OCI-LY7 (cell line): Measurements from ENCODE around the gene GABRG3. TPM values are rescaled to one million over a fixed set of nuclear protein-coding genes. Genes with fewer than 3 reads are reported as not detected.
"Not testable (repeated sequence)": the region's sequence is repeated elsewhere in the genome, so short reads cannot be mapped to it uniquely, and the experiment has no call there.

Experiments
- BruUV-seq: library from RNA; stranded (reverse); fragments of 400-500 nt; replicated peaks from 2 replicates; lab custom pipeline; 2021; lab: Mats Ljungman, UMichigan
- CTCF ChIA-PET: fragments of 300-600 bp; sonication (Branson Sonifier 250); formaldehyde crosslinking; loops from one replicate; lab custom pipeline; 2022; ENCODE audit warnings: antibody characterized with exemption; ENCODE audit not compliant: unreplicated experiment; lab: Charles Lee
- POLR2A ChIA-PET: fragments of 300-600 bp; sonication (Branson Sonifier 250); formaldehyde crosslinking; loops from one replicate; lab custom pipeline; 2022; ENCODE audit warnings: antibody characterized with exemption; lab: Charles Lee
- DNase-seq: peaks from one replicate; pipeline ENCODE4 v3.0.0-alpha.2; 2015; ENCODE audit warnings: low spot score
- H2AFZ ChIP-seq: fragments of 200-600 bp; sonication (generic), shearing (Covaris generic); 2 replicates; pipeline ENCODE4 v1.6.1; 2014; ENCODE audit warnings: mild to moderate bottlenecking, antibody characterized with exemption, low read length, moderate library complexity
- H3K27ac ChIP-seq: fragments of 200-600 bp; sonication (generic); 2 replicates; pipeline ENCODE4 v1.5.1; 2014; ENCODE audit warnings: mixed run types, low read depth, mild to moderate bottlenecking, moderate library complexity, low read length, inconsistent platforms; ENCODE audit not compliant: poor library complexity, severe bottlenecking
- H3K36me3 ChIP-seq: fragments of 200-600 bp; sonication (generic); 2 replicates; pipeline ENCODE4 v1.6.1; 2014; ENCODE audit warnings: mild to moderate bottlenecking, antibody characterized with exemption, low read length, moderate library complexity, mixed read lengths; ENCODE audit not compliant: insufficient read depth
- H3K4me1 ChIP-seq: fragments of 200-600 bp; sonication (generic); 2 replicates; pipeline ENCODE4 v1.5.1; 2014; ENCODE audit warnings: mild to moderate bottlenecking, low read length; ENCODE audit not compliant: insufficient read depth, poor library complexity, severe bottlenecking
- H3K4me2 ChIP-seq: fragments of 200-600 bp; sonication (generic); 2 replicates; pipeline ENCODE4 v1.6.1; 2014; ENCODE audit warnings: mild to moderate bottlenecking, low read length
- H3K4me3 ChIP-seq: fragments of 200-600 bp; sonication (generic); 2 replicates; pipeline ENCODE4 v1.5.1; 2014; ENCODE audit warnings: mild to moderate bottlenecking, low read depth, low read length; ENCODE audit not compliant: poor library complexity, severe bottlenecking
- H3K79me2 ChIP-seq: fragments of 200-600 bp; sonication (generic); 2 replicates; pipeline ENCODE4 v1.6.1; 2016; ENCODE audit warnings: low read depth, mild to moderate bottlenecking, low read length, moderate library complexity, mixed read lengths; ENCODE audit not compliant: insufficient read depth
- H3K9me2 ChIP-seq: fragments of 200-600 bp; sonication (generic); 2 replicates; pipeline ENCODE4 v1.6.1; 2016; ENCODE audit warnings: mild to moderate bottlenecking, low read length, mixed read lengths; ENCODE audit not compliant: insufficient read depth
- H3K9me3 ChIP-seq: fragments of 200-600 bp; sonication (generic); 2 replicates; pipeline ENCODE4 v1.6.1; 2014; ENCODE audit warnings: mild to moderate bottlenecking, mixed run types, low read length, mixed read lengths
- H4K20me1 ChIP-seq: fragments of 200-600 bp; sonication (generic); 2 replicates; pipeline ENCODE4 v1.6.1; 2014; ENCODE audit warnings: mild to moderate bottlenecking, antibody characterized with exemption, low read length, moderate library complexity, mixed read lengths; ENCODE audit not compliant: insufficient read depth
- CTCF ChIP-seq: fragments of 200-600 bp; sonication (generic); conservative IDR thresholded peaks from 2 replicates; pipeline ENCODE4 v1.5.1; 2014; ENCODE audit warnings: mild to moderate bottlenecking, antibody characterized with exemption, low read length, moderate library complexity, mixed read lengths
- EZH2phosphoT487 ChIP-seq: fragments of 200-600 bp; sonication (generic); IDR thresholded peaks from 2 replicates; pipeline ENCODE4 v1.6.1; 2018; ENCODE audit warnings: low read depth, borderline replicate concordance, mild to moderate bottlenecking, mixed run types, antibody characterized with exemption, low read length, moderate library complexity, mixed read lengths
- intact Hi-C: fragments of 100-400 bp; cut with micrococcal nuclease; formaldehyde crosslinking; loops from one replicate; pipeline ENCODE4 v1.10.0; 2022; ENCODE audit not compliant: unreplicated experiment
- total RNA-seq, 2 experiments: library from RNA; depleted of rRNA in 1 of 2; stranded (reverse); fragments of >200 nt in 1 of 2; shearing (Covaris generic) in 1 of 2; gene quantifications; 2 replicates each; pipeline ENCODE4 v1.2.3, GENCODE V29; 2014 to 2022

The GABRG3 gene
- total RNA-seq, 2 experiments from 2014 or later, result not detected

- no peaks in the 10 kb centered on the region for H3K79me2 ChIP-seq
- no peaks in the 10 kb centered on the region for H4K20me1 ChIP-seq
- H3K36me3 ChIP-seq, result no peaks in the 10 kb centered on the region
- BruUV-seq, result no TSS peak
- ChIA-PET CTCF (no interaction called here), POLR2A (no interaction called here)
- no peaks in the 10 kb centered on the region for H3K9me2 ChIP-seq
- no peaks in the 10 kb centered on the region for H3K4me1 ChIP-seq
- H3K9me3 ChIP-seq, result no peaks in the 10 kb centered on the region
- TF ChIP-seq EZH2phosphoT487 (no peak), CTCF (no peak)
- DNase-seq, result no peak
- no peak overlapping the region for H3K4me2 ChIP-seq
- no peak overlapping the region for H3K27ac ChIP-seq
- intact Hi-C loops, result no loop called here
- no peak overlapping the region for H2AFZ ChIP-seq
- H3K4me3 ChIP-seq, result no peak overlapping the region
Observed at GRCh38 chr15:27183201-27183600, 212.2 kb downstream of the GABRG3 start.

- H2AFZ ChIP-seq, CTCF ChIA-PET: not testable (repeated sequence)
Observed at GRCh38 chr15:27191515-27191914, 220.5 kb downstream of the GABRG3 start.

GRCh38 chr15:27196691-27197090 lies 225.7 kb downstream of the GABRG3 start:
- no peak overlapping the region for H3K4me3 ChIP-seq
- DNase-seq, result no peak
- POLR2A ChIA-PET, result no interaction called here
- H3K4me2 ChIP-seq, result no peak overlapping the region
- no peaks in the 10 kb centered on the region for H3K36me3 ChIP-seq
- no peaks in the 10 kb centered on the region for H3K9me2 ChIP-seq
- no peak overlapping the region for H3K27ac ChIP-seq
- CTCF ChIA-PET, result no interaction called here
- H2AFZ ChIP-seq, result no peak overlapping the region
- no TSS peak for BruUV-seq
- no peak for TF ChIP-seq CTCF
- no peak for TF ChIP-seq EZH2phosphoT487
- no peaks in the 10 kb centered on the region for H3K9me3 ChIP-seq
- no peaks in the 10 kb centered on the region for H3K79me2 ChIP-seq
- intact Hi-C loops, result no loop called here
- no peaks in the 10 kb centered on the region for H4K20me1 ChIP-seq
- H3K4me1 ChIP-seq, result no peaks in the 10 kb centered on the region

More at GRCh38 chr15:27191515-27191914, 220.5 kb downstream of the GABRG3 start:
- DNase-seq, intact Hi-C loops, POLR2A ChIA-PET, H3K4me1 ChIP-seq, H3K36me3 ChIP-seq, BruUV-seq, H3K4me2 ChIP-seq, H3K4me3 ChIP-seq, H3K27ac ChIP-seq, H3K9me3 ChIP-seq, H4K20me1 ChIP-seq, H3K79me2 ChIP-seq, H3K9me2 ChIP-seq: not testable (repeated sequence)
